Measurements from ENCODE around the gene ERGIC3. TPM values are rescaled to one million over a fixed set of nuclear protein-coding genes. Genes with fewer than 3 reads are reported as not detected.

ERGIC3 gene
- polyA plus RNA-seq, 1 donor (not counting 4 experiments of a cell fraction or from before 2014, with no cell fraction given): 201 TPM

DNA sequence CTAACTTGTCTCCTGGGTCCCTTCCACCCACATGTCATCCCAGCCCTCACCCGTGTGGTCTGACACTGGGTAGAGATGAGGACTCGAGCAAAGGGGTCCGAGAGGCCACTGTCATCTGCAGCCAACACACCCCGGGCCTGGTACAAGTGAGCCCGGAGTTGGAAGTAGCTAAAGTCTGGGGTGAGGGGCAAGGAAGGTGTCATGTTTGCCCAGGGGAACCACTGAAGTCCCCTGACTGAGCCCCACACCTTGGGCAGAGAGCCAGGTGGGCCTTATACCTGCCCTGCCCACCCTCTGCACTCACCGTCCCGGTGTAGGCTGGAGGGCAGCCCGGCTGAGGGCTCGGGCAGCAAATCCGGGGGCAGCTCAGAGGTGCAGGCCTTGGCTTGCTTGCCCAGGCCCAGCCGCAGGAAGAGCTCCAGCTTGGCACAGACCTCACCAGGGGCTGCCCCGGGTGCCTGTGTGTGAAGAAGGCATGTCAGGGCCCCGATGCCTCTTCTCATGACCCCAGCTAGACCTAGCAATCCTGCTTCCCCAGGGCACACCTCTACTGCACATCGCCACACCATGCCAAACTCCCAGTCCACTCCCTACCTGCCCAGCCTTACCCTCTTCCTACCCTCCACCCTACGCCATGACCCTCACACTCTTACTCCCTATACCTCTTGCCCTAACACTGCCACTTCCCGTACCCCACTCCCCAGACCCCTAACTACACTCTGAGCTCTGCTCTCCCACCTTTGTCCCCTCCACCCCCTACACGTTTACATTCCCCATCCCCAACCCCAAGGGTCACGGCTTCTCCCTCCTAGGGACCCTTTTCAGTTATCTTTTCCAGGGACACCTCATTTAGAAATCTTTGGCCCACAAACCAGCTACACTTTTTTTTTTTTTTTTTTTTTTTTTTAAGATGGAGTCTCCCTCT is 42.0 kb downstream of the ERGIC3 start:
- Histone ChIP-seq H3K36me3 (ENCODE audit: control insufficient read depth in 2 of 2, extremely low read depth in 1 of 2, insufficient read depth in 2 of 2, low read length in 2 of 2) (no peaks in the 10 kb centered on the region), H2AFZ (ENCODE audit: control insufficient read depth, low read length) (no peak overlapping the region), H3K9me1 (ENCODE audit: control insufficient read depth, extremely low read depth, insufficient read depth, low read length) (no peaks in the 10 kb centered on the region), H3K79me2 (ENCODE audit: control insufficient read depth, insufficient read depth, low read length) (no peaks in the 10 kb centered on the region), H3K4me3 (ENCODE audit: control insufficient read depth in 2 of 3, extremely low read depth in 1 of 3, insufficient read depth in 2 of 3, low read depth in 1 of 3, low read length in 3 of 3) (no peak overlapping the region), H3K27me3 (ENCODE audit: control insufficient read depth, extremely low read depth, insufficient read depth, low read length) (no peaks in the 10 kb centered on the region), H3K9me3 (ENCODE audit: control insufficient read depth, low read depth, low read length) (no peaks in the 10 kb centered on the region), H3K4me1 (ENCODE audit: control insufficient read depth, extremely low read depth, insufficient read depth, low read length) (peaks cover 2% of the 10 kb centered on the region), H3K27ac (ENCODE audit: control insufficient read depth, insufficient read depth, low read length) (no peak overlapping the region), H3K4me2 (ENCODE audit: control insufficient read depth, extremely low read depth, insufficient read depth, low read depth, low read length) (no peak overlapping the region), H4K20me1 (ENCODE audit: control insufficient read depth, extremely low read depth, insufficient read depth, low read length) (no peaks in the 10 kb centered on the region), H3K9ac (ENCODE audit: control insufficient read depth, extremely low read depth, insufficient read depth, low read length) (no peak overlapping the region)
- DNase-seq (ENCODE audit: low read depth, low spot score): no peak
- dilution Hi-C loops (cut with MboI; ENCODE audit: extremely low pct_ligation_motif_present, low sequenced_read_pairs): no loop called here
- TF ChIP-seq EZH2 (IDR thresholded peaks at IDR 0.05; ENCODE audit: low read length): no peak
- TF ChIP-seq, protein P1, sequence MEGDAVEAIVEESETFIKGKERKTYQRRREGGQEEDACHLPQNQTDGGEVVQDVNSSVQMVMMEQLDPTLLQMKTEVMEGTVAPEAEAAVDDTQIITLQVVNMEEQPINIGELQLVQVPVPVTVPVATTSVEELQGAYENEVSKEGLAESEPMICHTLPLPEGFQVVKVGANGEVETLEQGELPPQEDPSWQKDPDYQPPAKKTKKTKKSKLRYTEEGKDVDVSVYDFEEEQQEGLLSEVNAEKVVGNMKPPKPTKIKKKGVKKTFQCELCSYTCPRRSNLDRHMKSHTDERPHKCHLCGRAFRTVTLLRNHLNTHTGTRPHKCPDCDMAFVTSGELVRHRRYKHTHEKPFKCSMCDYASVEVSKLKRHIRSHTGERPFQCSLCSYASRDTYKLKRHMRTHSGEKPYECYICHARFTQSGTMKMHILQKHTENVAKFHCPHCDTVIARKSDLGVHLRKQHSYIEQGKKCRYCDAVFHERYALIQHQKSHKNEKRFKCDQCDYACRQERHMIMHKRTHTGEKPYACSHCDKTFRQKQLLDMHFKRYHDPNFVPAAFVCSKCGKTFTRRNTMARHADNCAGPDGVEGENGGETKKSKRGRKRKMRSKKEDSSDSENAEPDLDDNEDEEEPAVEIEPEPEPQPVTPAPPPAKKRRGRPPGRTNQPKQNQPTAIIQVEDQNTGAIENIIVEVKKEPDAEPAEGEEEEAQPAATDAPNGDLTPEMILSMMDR (optimal IDR thresholded peaks at IDR 0.05 in 1 of 3, IDR thresholded peaks at IDR 0.05 in 1 of 3, conservative IDR thresholded peaks at IDR 0.05 in 1 of 3; ENCODE audit: extremely low read depth in 1 of 3, insufficient read depth in 2 of 3, low read length in 3 of 3): no peak
- FAIRE-seq: no peak

DNA sequence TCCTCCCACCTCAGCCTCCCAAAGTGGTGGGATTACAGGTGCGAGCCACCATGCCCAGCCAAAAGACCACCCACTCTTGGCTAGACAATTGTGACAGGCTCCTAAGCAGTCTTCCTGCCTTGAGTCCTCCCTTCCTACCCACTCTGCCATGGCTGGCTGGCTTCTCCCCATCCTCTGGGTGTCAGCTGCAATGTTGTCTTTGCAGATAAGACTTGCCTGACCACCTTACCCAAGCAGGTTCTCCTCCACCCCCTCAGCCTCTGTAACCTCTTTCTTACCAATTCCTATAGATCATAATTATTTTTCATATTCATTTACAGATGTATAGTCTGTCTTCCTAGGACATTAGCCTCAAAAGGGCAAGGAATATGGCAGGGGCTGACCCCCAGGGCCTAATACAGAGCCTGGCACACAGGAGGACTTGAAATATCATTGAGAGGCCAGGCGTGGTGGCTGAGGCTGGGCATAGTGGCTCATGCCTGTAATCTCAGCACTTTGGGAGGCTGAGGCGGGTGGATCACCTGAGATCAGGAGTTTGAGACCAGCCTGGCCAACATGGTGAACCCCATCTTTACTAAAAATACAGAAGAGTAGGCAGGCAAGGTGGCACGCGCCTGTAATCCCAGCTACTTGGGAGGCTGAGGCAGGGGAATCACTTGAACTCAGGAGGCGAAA is 45.0 kb downstream of the ERGIC3 start:
- H3K9ac ChIP-seq (ENCODE audit: control insufficient read depth, extremely low read depth, insufficient read depth, low read length): no peak overlapping the region
- no peaks in the 10 kb centered on the region for H3K9me1 ChIP-seq (ENCODE audit: control insufficient read depth, extremely low read depth, insufficient read depth, low read length)
- FAIRE-seq (no peak), DNase-seq (ENCODE audit: low read depth, low spot score) (no peak)
- no peak overlapping the region for H3K27ac ChIP-seq (ENCODE audit: control insufficient read depth, insufficient read depth, low read length)
- H3K27me3 ChIP-seq (ENCODE audit: control insufficient read depth, extremely low read depth, insufficient read depth, low read length): no peaks in the 10 kb centered on the region
- H3K4me2 ChIP-seq (ENCODE audit: control insufficient read depth, extremely low read depth, insufficient read depth, low read depth, low read length): no peak overlapping the region
- TF ChIP-seq, protein P1 (optimal IDR thresholded peaks at IDR 0.05 in 1 of 3, IDR thresholded peaks at IDR 0.05 in 1 of 3, conservative IDR thresholded peaks at IDR 0.05 in 1 of 3; ENCODE audit: extremely low read depth in 1 of 3, insufficient read depth in 2 of 3, low read length in 3 of 3): no peak
- TF ChIP-seq EZH2 (IDR thresholded peaks at IDR 0.05; ENCODE audit: low read length): no peak
- no peaks in the 10 kb centered on the region for H3K9me3 ChIP-seq (ENCODE audit: control insufficient read depth, low read depth, low read length)
- no peaks in the 10 kb centered on the region for H3K79me2 ChIP-seq (ENCODE audit: control insufficient read depth, insufficient read depth, low read length)
- H4K20me1 ChIP-seq (ENCODE audit: control insufficient read depth, extremely low read depth, insufficient read depth, low read length): no peaks in the 10 kb centered on the region
- no peak overlapping the region for H3K4me3 ChIP-seq (ENCODE audit: control insufficient read depth in 2 of 3, extremely low read depth in 1 of 3, insufficient read depth in 2 of 3, low read depth in 1 of 3, low read length in 3 of 3)
- dilution Hi-C loops (cut with MboI; ENCODE audit: extremely low pct_ligation_motif_present, low sequenced_read_pairs): no loop called here
- peaks cover 2% of the 10 kb centered on the region for H3K4me1 ChIP-seq (ENCODE audit: control insufficient read depth, extremely low read depth, insufficient read depth, low read length)
- H2AFZ ChIP-seq (ENCODE audit: control insufficient read depth, low read length): no peak overlapping the region
- H3K36me3 ChIP-seq (ENCODE audit: control insufficient read depth in 2 of 2, extremely low read depth in 1 of 2, insufficient read depth in 2 of 2, low read length in 2 of 2): no peaks in the 10 kb centered on the region

All from keratinocyte (primary cell).